HG02610 (cell line): Measurements from ENCODE around the gene AKAP3.
A peak's percentile ranks its signal among the peaks of the same experiment; 100 is the strongest.

Source experiments
- ATAC-seq: cut with Tn5 transposase; IDR thresholded peaks from one replicate; pipeline ENCODE4 v1.9.1; 2021; ENCODE audit warnings: mild to moderate bottlenecking, moderate library complexity; ENCODE audit not compliant: unreplicated experiment

Gene AKAP3

GRCh38 chr12:4648501-4649357 lies at the start of gene AKAP3, which contains the start of gene NDUFA9:
TSS of gene AKAP3 (minus strand) at chr12:4649051. CDS start at chr12:4638196, 10,855 bp downstream.
TSS of gene NDUFA9 (plus strand) at chr12:4649114. CDS start at chr12:4649127, 13 bp downstream.
- peak; percentile 60 for ATAC-seq

DNA sequence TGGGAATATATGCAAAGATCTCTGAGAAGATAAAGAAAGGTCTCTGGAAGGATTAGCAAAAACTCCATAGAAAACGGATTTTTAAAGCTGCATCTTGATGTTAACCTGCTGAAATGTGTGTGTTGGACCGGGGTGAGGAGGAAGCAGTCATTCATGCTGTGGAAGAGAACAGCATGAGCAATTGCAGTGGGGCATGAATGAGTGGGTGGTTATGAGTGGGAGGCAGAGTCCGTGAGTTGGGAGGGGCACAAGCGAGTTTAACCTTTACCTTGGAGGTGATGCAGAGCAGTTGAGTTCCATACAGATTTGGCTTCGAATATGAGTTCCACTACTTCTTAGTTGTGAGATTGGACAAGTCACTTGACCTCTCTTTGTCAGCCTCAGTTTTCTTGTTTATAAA lies 41.9 kb upstream of the AKAP3 start:
- no peak for ATAC-seq

DNA sequence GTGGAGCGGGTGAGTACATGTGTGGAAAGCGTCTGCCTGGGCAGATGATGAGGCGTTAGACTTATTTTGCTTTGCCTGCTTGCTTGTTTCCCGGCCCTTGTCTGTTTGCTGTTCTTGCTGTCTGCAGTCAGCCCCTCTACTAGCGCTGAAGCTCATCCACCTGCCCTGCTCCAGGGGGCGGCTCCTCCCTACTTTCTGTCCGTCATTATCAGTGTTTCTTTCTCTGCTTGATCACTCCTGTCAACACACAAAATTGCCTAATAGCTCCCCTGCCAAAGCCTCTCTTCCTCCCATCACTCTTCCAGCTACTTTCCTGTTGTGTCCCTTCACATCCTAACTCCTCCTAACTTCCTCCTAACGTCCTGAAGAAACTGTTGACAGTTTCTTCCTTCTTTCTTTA lies 36.5 kb upstream of the AKAP3 start:
- ATAC-seq, result no peak

GRCh38 chr12:4681732-4682131 lies 32.9 kb upstream of the AKAP3 start:
- ATAC-seq, result no peak

DNA sequence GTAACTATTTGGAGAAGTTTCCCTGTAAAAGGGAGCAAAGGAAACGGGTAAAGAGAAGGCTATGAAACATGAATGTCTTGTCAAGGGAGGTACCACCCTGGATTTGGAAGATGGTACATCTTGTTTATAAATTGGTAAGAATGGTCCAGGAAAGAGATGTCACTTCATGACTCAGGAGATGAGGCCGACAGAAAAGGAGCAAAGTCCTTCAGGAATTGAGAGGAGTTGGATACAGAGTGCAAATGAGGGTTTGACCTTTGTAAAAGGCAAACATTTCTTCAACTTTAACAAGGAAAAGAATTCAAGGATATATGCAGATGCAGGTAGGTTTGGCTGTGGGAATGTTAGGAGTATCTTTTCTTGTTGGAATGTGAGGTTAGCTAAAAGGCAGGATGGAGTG lies 30.9 kb upstream of the AKAP3 start:
- ATAC-seq, result no peak

GRCh38 chr12:4665236-4665635 lies 16.4 kb upstream of the AKAP3 start:
- no peak for ATAC-seq

DNA sequence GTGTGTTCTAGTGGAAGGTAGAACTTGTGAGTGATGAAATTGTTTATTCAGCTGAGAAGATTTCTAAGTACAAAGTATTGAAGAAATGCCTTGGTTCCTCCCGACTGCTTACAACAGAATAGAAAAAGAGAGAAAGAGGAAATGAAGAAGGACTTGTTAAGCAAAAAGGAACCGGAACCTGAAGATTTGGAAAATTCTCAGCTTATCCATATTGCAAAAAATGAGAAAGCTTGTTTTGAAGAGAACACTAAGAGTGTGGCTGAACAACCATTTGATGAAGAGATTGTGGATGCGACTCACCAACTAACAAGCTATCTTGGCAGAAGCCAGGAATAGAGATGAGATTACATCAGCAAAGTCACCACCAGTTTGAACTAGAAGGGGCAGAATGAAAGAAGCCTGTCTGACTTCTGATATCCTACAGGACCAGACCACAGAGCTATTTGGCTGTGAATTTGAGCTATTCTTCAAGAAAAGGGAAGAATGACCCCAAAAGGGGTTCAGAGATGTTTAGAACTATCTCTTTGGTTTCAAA lies 15.2 kb upstream of the AKAP3 start:
- ATAC-seq, result no peak

DNA sequence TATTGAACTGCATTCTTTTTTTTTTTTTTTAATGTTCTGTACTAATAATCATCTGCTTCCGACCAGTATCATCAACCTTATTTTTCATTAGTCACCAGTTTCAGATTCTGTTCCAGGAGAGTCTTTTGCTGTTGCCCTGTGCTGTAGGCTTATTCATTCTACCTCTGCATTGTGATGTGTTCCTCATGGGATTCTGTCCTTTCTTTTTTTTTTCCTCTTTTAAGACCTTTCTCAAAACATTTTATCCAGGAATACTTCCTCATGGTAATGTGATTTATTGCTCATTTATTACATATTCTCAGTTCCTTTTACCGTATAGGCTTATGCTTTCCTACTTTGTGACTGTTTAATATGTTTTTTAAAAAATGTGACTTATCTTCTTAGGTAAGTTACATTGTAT lies 4.8 kb upstream of the AKAP3 start:
- no peak for ATAC-seq

GRCh38 chr12:4653257-4653656 lies 4.4 kb upstream of the AKAP3 start:
- ATAC-seq, result no peak

- no peak for ATAC-seq
These were observed 459 bp upstream of the AKAP3 start for GRCh38 chr12:4649358-4649661.

- peak; percentile 30 for ATAC-seq
These were observed 749 bp downstream of the AKAP3 start for GRCh38 chr12:4648104-4648500.

DNA sequence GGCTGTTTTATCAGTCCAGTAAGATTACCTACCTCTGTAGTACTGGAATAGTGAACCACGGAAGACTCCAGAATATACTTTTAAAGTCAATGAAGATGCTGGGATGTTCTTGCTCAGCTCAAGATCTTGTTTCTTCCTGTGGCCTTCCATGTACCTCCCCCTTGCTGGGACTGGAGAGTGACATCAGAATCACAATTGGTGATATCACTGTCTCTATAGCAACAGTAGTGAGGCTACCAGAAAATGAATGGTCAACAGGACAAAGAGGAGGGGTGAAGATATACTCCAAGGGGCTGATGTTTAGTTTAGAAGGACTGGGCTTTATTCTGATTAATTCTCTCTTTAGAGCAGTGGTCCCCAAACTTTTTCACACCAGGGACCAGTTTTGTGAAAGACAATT lies 3.8 kb downstream of the AKAP3 start:
- no peak for ATAC-seq

GRCh38 chr12:4643747-4644146 lies 5.1 kb downstream of the AKAP3 start:
- ATAC-seq, result no peak

- ATAC-seq, result no peak
These were observed 18.6 kb downstream of the AKAP3 start for GRCh38 chr12:4630262-4630661.

DNA sequence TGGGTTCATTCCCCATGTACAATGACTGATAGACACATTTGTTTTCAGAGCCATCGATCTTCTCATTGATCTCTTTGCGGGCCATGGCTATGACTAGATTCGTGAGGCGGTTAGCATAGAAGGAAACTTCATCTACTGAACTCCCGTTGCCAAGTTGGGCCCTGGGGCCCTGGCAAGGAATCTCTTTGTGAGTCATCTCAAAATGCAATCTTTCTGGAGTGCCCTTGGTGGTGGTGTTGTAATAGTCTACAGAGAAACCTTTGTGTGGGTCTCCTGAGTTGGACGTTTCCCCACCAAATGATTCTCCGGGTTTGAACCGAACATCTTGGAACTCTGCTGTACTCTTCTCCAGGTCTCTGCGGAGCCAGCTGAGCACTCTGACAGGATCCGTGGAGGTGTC lies 20.4 kb downstream of the AKAP3 start:
- ATAC-seq, result no peak

- no peak for ATAC-seq
These were observed 22.3 kb downstream of the AKAP3 start for GRCh38 chr12:4626543-4626942.

DNA sequence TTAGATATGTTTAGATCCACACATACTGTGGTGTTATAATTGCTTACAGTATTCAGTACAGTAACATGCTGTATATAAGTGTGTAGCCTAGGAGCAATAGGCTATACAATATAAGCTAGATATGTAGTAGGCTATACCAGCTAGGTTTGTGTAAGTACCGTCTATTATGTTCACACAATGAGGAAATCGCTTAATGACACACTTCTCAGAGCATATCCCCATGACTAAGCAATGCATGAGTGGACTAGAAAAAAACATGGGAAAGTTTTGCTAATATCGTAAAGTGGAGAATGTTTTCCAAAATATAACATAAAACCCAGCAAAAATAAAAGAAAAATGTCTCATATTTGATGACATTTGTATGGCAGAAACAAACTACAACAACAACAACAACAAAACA lies 27.3 kb downstream of the AKAP3 start:
- ATAC-seq, result no peak

- no peak for ATAC-seq
These were observed 33.2 kb downstream of the AKAP3 start for GRCh38 chr12:4615667-4616066.

- ATAC-seq, result no peak
These were observed 38.4 kb downstream of the AKAP3 start for GRCh38 chr12:4610481-4610880.

DNA sequence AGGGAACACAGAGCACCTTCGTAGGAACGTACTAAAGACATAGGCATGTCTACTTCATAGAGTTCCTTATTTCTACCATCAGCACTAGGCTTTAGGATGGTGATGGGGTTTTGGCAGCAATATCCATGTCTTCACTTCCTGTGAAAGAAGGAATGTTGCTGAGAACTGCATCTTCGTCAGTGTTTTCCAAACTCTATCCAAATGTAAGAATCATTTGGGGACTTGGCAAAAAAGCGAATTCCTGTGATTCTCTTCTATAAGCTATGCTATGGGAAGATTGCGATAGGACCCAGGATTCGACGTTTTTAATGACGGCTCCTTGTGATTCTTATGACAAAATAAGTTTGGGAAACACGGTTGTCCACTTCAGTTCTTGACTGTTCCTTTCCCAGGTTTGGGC lies 39.8 kb downstream of the AKAP3 start:
- no peak for ATAC-seq

DNA sequence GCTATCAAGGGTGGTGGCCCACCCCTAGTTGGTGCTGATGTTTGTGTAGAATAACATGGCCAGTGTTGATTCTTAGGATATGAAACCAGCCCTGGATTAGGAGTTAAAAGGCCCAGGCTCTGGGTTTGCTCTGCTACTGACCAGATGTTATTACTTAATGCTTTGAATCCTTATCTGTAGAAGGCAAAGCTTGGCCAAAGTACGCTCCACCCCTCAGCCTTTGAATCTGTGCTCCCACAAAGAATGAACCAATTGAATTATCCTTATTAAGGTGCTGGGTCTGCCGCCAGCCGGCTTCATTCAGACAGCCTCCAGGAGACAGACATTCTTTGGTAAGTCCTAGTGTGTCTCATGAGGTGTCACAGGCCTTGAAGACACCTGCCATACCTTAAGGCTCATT lies 41.8 kb downstream of the AKAP3 start:
- ATAC-seq, result no peak

GRCh38 chr12:4604684-4605193 lies 44.1 kb downstream of the AKAP3 start:
- ATAC-seq, result peak; percentile 88

GRCh38 chr12:4603946-4604345 lies 44.9 kb downstream of the AKAP3 start:
- no peak for ATAC-seq
